ENCODE data around the gene DUSP7.

GRCh38 chr3:52057812-52058495 is 1.6 kb upstream of the DUSP7 start:
- TF ChIP-seq CTCF (IDR thresholded peaks at IDR 0.05) (no peak), POLR2A (IDR thresholded peaks at IDR 0.05) (no peak)

All from lower leg skin (tissue), 3 donors.